ENCODE data around the gene CYLD.

Gene CYLD

DNA sequence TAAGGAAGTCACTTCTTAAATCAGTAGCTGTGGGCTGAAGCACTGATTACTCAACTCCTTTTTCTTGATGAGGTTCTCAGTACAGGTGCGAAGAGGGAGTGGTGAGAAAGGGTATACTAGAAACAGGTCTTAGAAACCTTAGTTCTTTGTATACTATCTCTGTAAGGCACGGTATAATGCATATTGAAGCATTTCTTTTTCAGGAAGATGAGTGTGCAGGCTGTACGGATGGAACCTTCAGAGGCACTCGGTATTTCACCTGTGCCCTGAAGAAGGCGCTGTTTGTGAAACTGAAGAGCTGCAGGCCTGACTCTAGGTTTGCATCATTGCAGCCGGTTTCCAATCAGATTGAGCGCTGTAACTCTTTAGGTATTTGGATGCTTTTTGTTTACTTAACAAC is 39.2 kb downstream of the CYLD start:
- no peak for DNase-seq (ENCODE audit: low spot score)

DNA sequence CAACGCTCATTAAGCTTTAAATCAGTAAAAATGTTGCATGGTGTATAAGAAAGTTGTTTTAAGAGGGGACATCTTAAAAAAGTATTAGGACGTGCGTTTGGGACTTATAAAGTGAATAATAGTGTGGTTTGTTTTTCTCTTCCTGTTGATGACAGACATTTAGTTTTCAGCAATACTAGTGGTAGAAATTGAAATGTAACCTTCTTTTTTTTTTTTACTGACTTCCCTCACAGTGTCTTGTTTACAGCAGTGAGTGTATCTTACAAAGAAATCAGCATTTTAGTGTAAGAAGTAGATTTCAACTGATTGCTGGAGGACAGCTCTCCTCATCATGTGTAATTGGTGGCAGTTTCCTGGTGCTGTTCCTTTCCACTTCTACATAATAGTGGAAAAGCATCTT is 39.6 kb downstream of the CYLD start:
- no peak for DNase-seq (ENCODE audit: low spot score)

DNA sequence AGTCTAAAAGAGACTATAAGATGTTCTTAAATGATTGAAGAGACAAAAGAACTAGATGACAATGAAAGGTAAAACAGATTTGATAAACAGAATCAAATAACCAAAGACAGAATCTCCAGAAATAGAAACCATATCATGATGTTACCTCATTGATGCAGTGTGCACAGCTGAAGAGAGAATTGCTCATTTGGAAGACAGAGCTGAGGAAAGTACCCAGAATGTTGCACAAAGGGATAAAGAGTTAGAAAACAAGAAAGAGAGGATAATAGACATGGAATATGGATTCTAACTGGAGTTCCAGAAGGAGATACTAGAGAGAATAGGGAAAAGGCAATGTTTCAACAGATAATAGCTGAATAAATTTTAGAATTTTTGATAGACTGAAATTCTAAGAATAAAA is 47.9 kb downstream of the CYLD start:
- DNase-seq (ENCODE audit: low spot score), result no peak

DNA sequence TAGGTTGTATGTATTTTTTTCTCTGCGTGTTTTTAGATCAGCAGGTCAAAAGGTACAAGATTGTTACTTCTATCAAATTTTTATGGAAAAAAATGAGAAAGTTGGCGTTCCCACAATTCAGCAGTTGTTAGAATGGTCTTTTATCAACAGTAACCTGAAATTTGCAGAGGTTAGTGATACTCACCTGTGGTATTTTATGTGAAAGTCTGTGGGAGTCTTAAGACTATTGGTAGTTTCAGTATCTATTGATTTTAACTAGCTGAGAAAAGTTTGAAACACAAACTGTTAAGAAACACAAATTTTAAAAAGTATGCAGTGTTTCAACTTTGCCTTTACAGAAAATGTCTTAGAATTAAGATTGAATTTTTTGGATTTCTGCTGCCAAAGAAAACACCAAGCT is 49.6 kb downstream of the CYLD start:
- DNase-seq (ENCODE audit: low spot score), result no peak

DNA sequence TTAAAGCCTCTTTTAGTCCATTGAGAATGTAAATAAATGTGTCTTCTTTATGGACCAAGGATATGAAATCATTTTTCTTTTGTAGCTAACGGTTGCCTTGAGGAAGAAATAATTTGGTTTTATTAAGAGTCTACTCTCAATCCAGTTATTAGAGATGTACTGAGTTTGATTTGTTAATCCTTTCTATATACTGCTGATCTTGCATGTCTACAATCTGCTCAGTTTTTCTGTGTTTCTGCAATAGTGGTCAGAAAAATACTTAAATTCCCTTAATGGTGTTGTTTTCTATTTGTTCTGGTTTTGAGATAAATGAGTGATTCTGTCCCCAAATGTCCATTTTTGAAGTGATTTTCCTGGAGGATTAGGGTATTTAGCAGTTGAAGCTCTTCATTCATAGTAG is 54.9 kb downstream of the CYLD start:
- no peak for DNase-seq (ENCODE audit: low spot score)

DNA sequence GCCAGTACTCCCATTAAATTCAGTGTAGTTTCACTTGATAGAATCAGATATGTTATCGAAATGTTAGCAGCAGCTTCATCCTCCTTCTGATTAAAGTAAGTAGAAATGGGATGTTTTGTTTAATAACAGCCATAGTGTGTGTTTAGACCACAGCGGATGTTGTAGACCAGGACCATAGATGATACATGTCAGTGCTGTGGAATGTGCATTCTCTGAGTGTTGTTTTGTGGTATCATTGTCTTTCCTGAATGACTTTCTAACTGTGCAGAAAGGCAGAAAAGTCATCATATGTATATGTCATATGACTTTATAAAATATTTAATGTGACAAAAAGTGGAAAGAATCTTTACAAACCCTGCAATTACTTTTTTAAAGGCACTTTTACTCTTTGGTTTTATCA is 55.6 kb downstream of the CYLD start:
- no peak for DNase-seq (ENCODE audit: low spot score)

DNA sequence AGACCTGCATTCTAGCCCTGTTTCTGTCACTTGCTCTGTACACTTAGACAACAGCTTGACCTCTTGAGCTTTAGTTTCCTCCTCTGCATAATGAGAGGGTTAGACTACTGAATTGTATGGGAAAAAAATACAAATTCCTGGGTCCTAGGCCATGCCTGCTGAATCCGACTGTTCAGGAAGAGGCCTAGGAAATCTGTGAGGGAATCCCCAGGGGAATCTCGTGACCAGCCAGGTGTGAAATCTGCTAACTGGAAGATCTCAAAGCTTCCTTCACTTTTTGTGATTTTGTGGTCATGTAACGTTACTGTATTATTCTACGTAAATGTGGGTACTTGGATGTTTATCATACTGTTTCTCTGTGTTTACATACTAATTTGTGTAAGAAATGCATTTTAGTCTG is 58.2 kb downstream of the CYLD start:
- no peak for DNase-seq (ENCODE audit: low spot score)

DNA sequence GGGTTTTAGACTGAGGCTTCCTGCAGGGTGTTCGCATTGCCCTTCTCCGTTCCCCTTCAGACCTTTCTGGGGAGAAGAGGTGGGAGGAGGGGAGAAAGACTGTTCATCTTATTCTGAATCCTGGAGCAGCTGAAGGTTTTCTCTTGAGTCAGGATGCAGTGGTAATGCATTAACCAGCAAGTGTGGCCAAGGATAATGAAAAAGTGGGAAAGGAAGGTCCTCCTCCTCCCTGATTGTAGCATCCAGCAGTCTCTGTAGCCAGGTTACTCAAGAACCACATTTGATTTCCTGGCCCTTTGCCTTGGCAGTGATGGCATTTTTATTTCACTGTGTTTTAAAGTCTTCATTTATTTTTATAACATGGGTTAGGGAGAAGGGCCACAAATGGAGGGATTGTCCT is 59.1 kb downstream of the CYLD start:
- no peak for DNase-seq (ENCODE audit: low spot score)

DNA sequence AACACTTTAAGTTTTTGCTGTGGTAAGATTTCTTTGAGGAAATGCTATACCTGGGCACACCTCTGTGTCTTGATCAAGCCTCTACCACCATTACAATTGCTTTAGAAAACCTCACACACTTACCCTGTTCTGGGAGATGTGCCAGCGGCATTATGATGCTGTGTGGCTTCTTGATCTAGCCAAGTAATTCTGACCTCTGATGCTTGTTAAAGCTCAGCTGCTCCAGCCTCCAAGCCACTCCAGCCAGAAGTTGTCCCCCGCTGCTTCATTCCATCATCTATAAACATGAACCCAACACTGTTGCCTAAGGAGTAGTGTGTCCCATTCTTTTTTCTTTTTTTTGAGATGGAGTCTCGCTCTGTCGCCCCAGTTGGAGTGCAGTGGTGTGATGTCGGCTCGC is 60.1 kb downstream of the CYLD start:
- DNase-seq (ENCODE audit: low spot score), result no peak

DNA sequence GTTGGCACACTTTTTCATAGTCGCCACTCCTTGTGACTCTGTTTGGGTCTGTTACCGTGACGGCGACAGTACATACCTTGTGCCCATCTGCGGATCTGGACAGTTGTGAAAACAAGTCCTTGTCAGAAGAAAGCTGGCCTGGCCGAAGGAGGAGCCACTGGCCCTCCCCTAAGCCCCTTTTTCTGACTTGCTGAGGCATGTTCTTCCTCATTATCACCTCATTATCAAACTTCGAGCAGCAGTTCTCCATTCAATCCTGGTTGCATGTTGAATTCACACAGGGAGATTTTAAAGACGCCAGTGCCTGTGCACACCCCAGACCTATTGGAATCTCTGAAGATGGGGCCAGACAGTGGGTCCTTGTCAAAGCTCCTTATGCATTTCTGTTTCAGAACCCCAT is 61.1 kb downstream of the CYLD start:
- DNase-seq (ENCODE audit: low spot score), result no peak

DNA sequence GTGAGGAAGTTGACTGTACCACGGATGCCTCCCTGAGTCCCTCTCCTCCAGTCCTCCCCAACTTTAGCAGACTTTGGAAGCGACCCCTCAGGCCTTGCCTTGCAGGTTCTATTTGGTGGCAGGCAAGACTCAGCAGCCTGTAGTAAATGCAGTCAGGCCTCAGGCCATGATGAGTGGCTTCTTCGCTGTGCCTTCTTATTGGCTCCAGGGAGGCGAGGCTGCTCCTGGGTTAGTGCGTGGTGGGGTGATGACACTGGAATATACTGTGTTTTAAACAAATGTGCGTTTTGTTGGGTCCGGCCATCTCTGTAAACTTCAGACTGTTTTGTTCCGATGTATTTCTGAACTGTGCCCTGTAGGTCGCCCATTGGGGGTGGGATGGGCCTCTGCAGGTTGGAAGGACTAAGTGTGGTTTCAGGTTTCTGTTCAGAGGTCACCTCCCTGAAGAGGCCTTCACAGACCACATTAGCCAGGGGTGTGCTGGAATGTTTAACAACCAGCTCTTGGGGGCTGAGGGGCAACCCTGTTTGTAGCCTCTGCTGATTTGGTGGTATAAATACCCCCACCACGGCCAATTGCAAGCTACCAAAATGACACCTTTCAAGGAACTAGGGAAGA is 62.5 kb downstream of the CYLD start:
- no peak for DNase-seq (ENCODE audit: low spot score)

DNA sequence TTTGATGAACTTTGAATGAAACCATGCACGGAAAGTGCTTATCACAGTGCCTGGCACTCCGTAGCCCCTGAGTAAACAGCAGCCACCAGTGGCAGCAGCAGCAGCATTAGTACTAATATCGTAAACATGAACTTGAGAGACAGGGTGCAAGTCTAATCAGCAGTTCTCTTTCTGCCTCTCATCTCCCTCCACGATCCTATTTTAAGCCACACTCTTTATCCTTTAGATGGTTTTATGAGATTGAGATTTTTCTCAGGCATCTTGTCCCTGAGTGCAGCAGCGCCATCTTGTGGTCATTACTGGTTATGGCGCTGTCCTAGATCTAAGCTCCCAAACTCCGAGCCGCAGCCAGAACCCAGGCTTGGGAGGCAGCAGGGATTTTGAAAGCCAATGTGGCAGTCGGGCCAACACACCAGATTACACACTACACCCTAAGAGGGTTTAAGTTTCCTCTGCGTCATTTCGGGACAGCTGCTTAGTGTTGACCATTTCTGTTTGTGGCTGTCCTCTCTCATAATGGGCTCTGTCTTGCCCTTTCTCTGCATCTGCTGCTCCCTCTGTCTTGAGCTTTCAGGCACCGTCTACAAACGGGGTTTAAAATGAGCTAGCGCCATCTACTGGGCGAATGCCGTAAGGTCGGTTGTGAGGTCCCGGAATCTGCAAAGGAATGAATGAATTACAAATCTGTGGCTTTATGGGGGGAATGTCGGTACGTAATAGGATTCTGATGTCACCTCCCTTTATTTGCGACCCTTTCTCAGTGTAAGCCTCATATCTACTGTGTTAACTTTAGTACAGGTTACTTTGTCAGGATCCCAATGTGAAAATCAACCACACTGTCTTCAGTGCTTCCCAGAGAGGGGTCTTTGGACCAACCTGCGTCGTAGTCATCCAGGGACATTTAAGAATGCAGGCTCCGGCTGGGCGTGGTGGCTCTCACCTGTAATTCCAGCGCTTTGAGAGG is 64.5 kb downstream of the CYLD start:
- DNase-seq (ENCODE audit: low spot score), result peak; percentile 85

DNA sequence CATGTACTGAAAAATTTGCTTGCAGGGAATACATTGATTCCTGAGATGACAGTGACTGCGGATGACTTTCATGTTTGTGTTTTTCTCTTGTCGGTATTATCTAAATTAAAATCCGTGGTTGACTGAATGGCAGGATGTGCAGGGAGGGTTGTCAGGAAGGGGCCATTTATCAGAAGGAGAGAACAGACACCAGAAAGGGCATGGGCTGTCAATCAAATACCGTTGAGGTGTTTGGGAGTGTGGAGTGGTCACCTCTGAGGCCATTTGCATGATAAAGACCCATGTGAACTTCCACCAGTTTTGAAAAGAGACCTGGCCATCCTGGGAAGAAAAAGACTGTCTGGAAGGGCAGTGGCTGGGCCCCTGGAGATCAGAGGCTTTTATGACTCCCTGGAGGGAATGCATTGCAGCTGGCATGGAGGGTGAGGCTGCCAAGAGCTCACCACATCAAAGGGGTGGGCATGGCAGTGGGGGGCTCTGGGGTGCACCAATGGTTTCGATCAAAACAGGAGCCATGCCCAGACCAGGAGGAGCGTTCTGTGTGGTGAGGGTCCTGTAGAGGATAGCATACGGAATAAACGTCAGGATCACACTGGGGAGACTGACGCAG is 67.1 kb downstream of the CYLD start:
- no peak for DNase-seq (ENCODE audit: low spot score)

DNA sequence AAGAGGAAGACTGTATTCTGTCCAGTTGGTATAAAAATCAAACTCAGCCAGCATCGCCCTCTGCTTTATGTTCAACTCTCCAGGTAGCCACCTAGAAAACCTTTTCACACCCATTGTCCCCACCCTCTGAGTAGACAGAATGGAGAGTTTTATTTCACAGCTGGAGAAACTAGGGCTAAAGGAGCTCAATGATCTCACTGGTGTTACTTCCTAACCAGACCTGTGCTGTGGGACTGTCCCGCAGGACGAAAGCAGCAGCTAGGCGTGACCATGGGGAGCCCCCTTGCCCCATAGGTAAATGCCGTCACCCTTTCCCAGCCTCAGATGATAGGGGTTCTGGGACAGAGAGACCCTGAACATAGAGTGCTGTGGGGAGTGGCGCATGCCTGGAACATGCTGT is 67.7 kb downstream of the CYLD start:
- no peak for DNase-seq (ENCODE audit: low spot score)

DNA sequence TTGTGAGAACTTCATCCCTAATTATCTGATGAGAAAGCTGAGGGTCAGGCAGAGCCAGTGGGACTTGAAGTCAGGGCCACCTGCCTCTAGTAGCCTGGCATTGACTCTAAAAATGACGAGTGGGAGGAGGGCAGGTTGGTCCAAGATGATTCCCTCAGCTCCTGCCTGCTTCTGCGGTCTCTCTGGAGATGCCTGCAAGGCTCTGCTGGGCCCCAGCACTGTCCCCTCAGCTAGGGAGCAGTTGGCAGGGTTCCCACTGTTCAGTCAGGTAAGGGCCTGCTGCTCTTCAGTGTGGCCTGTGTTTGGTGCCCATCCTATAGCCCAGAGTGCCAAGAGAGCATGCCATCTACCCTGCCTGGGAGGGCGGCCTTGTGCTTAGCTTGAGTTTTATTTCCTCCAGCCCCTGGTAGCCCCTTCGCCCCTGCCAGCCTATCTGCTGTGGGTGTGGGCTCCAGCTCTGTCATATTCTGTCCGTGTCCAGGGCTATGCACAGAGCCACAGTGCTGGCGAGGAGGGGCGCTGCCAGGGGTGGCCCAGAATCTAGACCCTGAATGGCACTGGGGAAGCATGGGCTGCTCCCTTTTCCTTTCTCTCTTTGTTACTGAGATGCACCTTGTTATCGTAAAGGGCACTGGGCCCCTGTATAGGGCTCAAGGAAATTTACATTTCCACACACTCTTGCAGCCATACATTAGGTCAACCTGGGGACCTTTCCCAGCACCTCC is 68.5 kb downstream of the CYLD start:
- no peak for DNase-seq (ENCODE audit: low spot score)

DNA sequence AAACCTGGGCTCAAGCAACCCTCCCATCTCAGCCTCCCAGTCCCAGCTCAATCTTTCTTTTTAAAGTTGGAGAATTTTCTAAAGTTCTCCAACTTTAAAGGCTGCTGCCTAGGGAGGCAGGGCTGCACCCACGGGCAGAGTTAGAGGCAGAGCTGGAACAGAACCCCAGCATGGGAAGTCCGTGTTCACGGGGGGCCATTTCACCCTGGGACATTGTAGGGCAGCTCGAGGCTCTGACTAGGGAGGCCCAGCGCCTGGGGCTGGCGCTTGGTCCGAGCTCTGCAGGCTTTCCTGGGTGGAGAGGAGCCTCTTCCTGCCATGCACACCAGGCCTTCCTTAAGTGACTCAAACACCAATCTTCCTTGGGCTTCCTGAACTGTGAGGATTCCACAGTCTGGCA is 70.2 kb downstream of the CYLD start:
- no peak for DNase-seq (ENCODE audit: low spot score)

DNA sequence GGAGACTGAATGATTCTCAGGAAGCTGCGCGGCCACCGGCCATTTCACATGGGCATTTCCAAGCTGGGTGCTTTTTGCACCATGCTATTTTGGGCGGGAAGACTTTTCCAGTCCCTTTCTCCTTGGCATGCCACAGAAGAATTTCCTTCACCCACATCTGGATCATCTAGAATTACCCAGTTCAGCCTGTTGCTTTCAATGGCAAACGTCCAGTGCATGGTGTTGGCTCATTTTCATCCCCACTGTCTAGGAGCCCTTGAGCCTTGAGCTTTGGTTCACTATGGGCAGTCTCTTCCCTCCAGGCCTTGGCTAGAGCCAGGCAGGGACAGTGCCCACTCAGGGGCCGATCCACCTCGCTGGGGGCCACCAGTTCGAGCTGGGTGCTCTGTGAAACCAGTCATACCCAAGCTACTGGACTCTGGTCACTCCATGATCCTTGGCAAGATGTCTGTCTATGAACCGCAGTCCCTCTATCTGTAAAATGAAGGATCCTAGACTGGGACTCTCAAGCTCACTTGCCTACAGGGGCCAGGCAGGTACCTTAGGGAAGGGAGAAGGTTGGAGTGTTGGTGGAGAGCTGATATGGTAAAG is 71.1 kb downstream of the CYLD start:
- no peak for DNase-seq (ENCODE audit: low spot score)

DNA sequence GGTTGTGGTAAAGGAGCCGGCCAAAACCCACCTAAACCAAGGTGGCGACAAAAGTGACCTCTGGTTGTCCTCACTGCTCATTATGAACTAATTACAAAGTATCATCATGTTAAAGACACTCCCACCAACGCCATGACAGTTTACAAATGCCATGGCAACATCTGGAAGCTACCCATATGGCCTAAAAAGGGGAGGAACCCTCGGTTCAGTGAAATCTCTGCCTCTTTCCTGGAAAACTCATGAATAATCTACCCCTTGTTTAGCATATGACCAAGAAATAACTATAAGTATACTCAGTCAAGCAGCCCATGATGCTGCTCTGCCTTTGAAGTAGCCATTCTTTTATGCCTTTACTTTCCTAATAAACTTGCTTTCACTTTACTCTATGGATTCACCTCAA is 72.2 kb downstream of the CYLD start:
- DNase-seq (ENCODE audit: low spot score), result no peak

DNA sequence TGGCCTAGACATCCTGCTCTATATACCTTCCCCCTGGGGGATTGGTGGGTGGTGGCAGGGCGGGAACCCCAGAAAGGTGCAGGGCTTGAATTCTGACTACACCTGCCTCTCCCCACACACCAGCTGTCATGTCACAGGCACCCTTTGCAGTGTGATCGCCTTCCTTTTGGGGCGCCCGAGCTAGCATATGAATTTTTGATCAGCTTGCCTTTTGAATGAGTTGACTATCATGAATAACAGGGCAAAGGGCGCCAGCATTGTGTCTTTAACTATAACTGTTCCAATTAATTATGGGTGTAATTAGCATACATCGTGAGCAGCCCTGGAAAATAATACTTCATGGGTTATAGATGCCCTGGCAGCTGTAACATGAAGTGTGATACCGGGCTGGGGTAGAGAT is 72.7 kb downstream of the CYLD start:
- DNase-seq (ENCODE audit: low spot score), result no peak

DNA sequence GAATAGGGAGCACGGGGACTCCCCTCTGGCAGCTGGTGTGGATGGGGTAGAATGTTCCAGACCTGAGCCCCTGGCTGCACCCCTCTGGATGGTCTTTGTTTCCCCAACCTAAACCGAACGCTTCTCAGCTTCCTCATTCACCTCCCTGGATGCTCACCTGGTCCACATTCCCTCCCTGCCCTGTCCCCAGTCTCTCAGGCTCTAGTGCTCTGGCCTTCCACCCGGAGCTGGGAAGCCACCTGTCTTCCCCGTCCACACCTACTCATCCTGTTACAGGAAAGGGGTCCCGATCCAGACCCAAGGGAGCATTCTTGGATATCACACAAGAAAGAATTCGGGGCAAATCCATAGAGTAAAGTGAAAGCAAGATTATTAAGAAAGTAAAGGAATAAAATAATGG is 73.5 kb downstream of the CYLD start:
- DNase-seq (ENCODE audit: low spot score), result no peak

DNA sequence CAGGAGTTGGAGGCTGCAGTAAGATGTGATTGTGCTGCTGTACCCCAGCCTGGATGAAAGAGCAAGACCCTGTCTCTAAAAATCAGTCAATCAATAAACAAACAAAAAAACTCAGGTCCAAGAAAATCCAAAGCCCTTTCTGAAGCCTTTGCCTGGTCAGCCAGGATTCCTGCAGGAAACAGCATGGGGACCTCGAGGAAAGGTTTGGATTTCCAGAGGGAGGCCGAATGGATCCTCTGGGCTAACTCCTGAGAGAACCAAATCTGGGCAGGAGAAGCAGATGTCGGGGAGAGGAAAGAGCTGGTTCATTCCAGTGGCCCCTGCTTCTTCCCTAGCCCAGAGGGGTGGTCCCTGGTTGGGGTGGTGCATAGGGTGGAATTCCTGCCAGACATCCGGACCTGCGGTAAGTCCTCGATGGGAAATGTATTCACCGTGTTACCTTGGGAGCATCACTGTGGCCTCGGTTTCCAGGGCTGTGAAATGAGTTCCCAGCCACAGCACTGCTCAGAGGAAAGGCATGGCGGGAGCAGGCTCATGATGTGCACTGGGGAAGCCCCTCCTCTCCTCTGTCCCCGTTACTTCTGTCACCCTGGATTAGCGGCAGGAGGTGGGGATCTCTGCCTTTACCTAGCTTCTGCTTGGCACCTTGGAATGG is 75.1 kb downstream of the CYLD start:
- no peak for DNase-seq (ENCODE audit: low spot score)

DNA sequence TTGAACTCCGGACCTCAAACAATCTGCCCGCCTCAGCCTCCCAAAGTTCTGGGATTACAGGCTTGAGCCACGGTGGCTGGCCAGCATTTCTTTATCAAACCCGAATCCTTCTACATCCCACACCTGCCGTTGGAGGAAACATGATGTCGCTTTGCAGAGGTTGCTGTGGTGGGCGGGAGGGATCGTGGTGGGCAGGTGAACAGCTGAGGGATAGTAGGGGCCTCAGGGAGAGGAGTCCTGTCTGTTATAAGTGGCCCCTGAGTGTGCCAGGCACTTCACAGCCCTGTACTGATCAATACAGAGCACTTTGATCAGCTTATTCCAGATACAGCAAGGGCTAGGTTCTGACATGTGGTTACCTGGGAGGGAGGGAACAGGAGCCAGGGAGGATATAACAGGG is 76.5 kb downstream of the CYLD start:
- no peak for DNase-seq (ENCODE audit: low spot score)
